H9 (cell line): ENCODE measurements around the gene HSD17B2. TPM values are rescaled to one million over a fixed set of nuclear protein-coding genes. Genes with fewer than 3 reads are reported as not detected.

ENCODE experiments used
- DNase-seq: peaks from one replicate; pipeline ENCODE4 v3.0.0-alpha.2; 2017
- H2AFZ ChIP-seq: one replicate; pipeline ENCODE4 v1.6.1; 2013; ENCODE audit warnings: mild to moderate bottlenecking, low read length, control low read depth, moderate library complexity
- H2AK5ac ChIP-seq: 2 replicates; pipeline ENCODE4 v1.6.1; 2013; ENCODE audit warnings: low read length, control low read depth, mixed read lengths; ENCODE audit not compliant: insufficient read length
- H2BK120ac ChIP-seq: one replicate; pipeline ENCODE4 v1.6.1; 2013; ENCODE audit warnings: low read depth, mild to moderate bottlenecking, low read length, control low read depth, inconsistent platforms; ENCODE audit not compliant: poor library complexity, severe bottlenecking
- H2BK12ac ChIP-seq: 2 replicates; pipeline ENCODE4 v1.6.1; 2013; ENCODE audit warnings: low read length, control low read depth, mixed read lengths, low read depth; ENCODE audit not compliant: insufficient read length
- H2BK15ac ChIP-seq: 2 replicates; pipeline ENCODE4 v1.6.1; 2013; ENCODE audit warnings: low read depth, low read length, control low read depth
- H2BK20ac ChIP-seq: one replicate; pipeline ENCODE4 v1.6.1; 2013; ENCODE audit warnings: low read depth, mild to moderate bottlenecking, low read length, control low read depth, inconsistent platforms; ENCODE audit not compliant: poor library complexity, severe bottlenecking
- H2BK5ac ChIP-seq: 2 replicates; pipeline ENCODE4 v1.6.1; 2013; ENCODE audit warnings: low read length, control low read depth, mixed read lengths; ENCODE audit not compliant: insufficient read length
- H3K14ac ChIP-seq: 2 replicates; pipeline ENCODE4 v1.6.1; 2013; ENCODE audit warnings: low read length, control low read depth; ENCODE audit not compliant: insufficient read depth
- H3K18ac ChIP-seq: 2 replicates; pipeline ENCODE4 v1.6.1; 2013; ENCODE audit warnings: low read depth, mild to moderate bottlenecking, mixed read lengths, low read length, control low read depth; ENCODE audit not compliant: insufficient read length
- H3K23ac ChIP-seq: 2 replicates; pipeline ENCODE4 v1.6.1; 2013; ENCODE audit warnings: low read length, control low read depth, mixed read lengths, low read depth; ENCODE audit not compliant: insufficient read length
- H3K23me2 ChIP-seq: 2 replicates; pipeline ENCODE4 v1.6.1; 2013; ENCODE audit warnings: low read depth, mild to moderate bottlenecking, mixed read lengths, low read length, control low read depth; ENCODE audit not compliant: insufficient read length, poor library complexity, severe bottlenecking
- H3K27ac ChIP-seq: 2 replicates; pipeline ENCODE4 v1.5.1; 2013; ENCODE audit warnings: low read length, control low read depth, mixed read lengths, low read depth; ENCODE audit not compliant: insufficient read length
- H3K27me3 ChIP-seq: 2 replicates; pipeline ENCODE4 v1.6.1; 2013; ENCODE audit warnings: low read length, control low read depth, inconsistent platforms; ENCODE audit not compliant: insufficient read depth
- H3K4ac ChIP-seq: 2 replicates; pipeline ENCODE4 v1.6.1; 2013; ENCODE audit warnings: low read depth, mild to moderate bottlenecking, control low read depth, inconsistent platforms, low read length, moderate library complexity
- H3K4me1 ChIP-seq: 2 replicates; pipeline ENCODE4 v1.6.1; 2013; ENCODE audit warnings: low read length, control low read depth, inconsistent platforms; ENCODE audit not compliant: insufficient read depth
- H3K4me2 ChIP-seq: 2 replicates; pipeline ENCODE4 v1.6.1; 2013; ENCODE audit warnings: low read length, control low read depth, mixed read lengths; ENCODE audit not compliant: insufficient read length, insufficient read depth
- H3K56ac ChIP-seq: 2 replicates; pipeline ENCODE4 v1.6.1; 2013; ENCODE audit warnings: low read depth, mild to moderate bottlenecking, mixed read lengths, low read length, control low read depth; ENCODE audit not compliant: insufficient read length
- H3K79me1 ChIP-seq: 2 replicates; pipeline ENCODE4 v1.6.1; 2013; ENCODE audit warnings: low read depth, mild to moderate bottlenecking, moderate library complexity, low read length, control low read depth, inconsistent platforms; ENCODE audit not compliant: insufficient read depth, poor library complexity, severe bottlenecking
- H3K79me2 ChIP-seq: 2 replicates; pipeline ENCODE4 v1.6.1; 2013; ENCODE audit warnings: low read length, control low read depth, inconsistent platforms; ENCODE audit not compliant: insufficient read depth
- H3K9ac ChIP-seq: 2 replicates; pipeline ENCODE4 v1.6.1; 2013; ENCODE audit warnings: low read length, control low read depth, mixed read lengths; ENCODE audit not compliant: insufficient read length; ENCODE audit errors: extremely low read depth
- H3K9me3 ChIP-seq: one replicate; pipeline ENCODE4 v1.6.1; 2013; ENCODE audit warnings: low read depth, low read length, inconsistent platforms; ENCODE audit not compliant: control insufficient read depth
- H3T11ph ChIP-seq: one replicate; pipeline ENCODE4 v1.6.1; 2013; ENCODE audit warnings: mild to moderate bottlenecking, low read length, control low read depth, inconsistent platforms
- H4K20me1 ChIP-seq: one replicate; pipeline ENCODE4 v1.6.1; 2013; ENCODE audit not compliant: control insufficient read depth, insufficient read length, insufficient read depth
- H4K5ac ChIP-seq: 2 replicates; pipeline ENCODE4 v1.6.1; 2013; ENCODE audit warnings: low read depth, mild to moderate bottlenecking, mixed read lengths, low read length, control low read depth; ENCODE audit not compliant: insufficient read length
- H4K8ac ChIP-seq: replicated peaks from 2 replicates; pipeline ENCODE4 v1.6.1; 2013; ENCODE audit warnings: low read length, control low read depth, mixed read lengths, low read depth; ENCODE audit not compliant: insufficient read length
- H4K91ac ChIP-seq: 2 replicates; pipeline ENCODE4 v1.6.1; 2013; ENCODE audit warnings: low read depth, mild to moderate bottlenecking, moderate library complexity, mixed read lengths, low read length, control low read depth; ENCODE audit not compliant: insufficient read length
- H3K27ac Mint-ChIP-seq, 3 experiments: 2 replicates in 2 of 3; 3 replicates in 1 of 3; pipeline ENCODE4 v1.8.0; 2020 to 2021; ENCODE audit warnings: mixed read lengths in 3 of 3, mild to moderate bottlenecking in 1 of 3, moderate library complexity in 1 of 3
- H3K27me3 Mint-ChIP-seq: 2 replicates; pipeline ENCODE4 v1.8.0; 2021; ENCODE audit warnings: low read depth, mild to moderate bottlenecking, moderate library complexity, mixed read lengths
- H3K36me3 Mint-ChIP-seq, 3 experiments: 2 replicates in 2 of 3; 3 replicates in 1 of 3; pipeline ENCODE4 v1.8.0; 2020 to 2021; ENCODE audit warnings: low read depth in 3 of 3, mixed read lengths in 3 of 3; ENCODE audit not compliant: insufficient read depth in 1 of 3
- H3K4me1 Mint-ChIP-seq, 2 experiments: 2 replicates each; pipeline ENCODE4 v1.8.0; 2020; ENCODE audit warnings: mixed read lengths in 2 of 2
- H3K4me3 Mint-ChIP-seq, 2 experiments: 2 replicates in 1 of 2; 3 replicates in 1 of 2; pipeline ENCODE4 v1.8.0; 2020 to 2021; ENCODE audit warnings: mild to moderate bottlenecking in 2 of 2, mixed read lengths in 2 of 2, moderate library complexity in 1 of 2
- H3K9me3 Mint-ChIP-seq, 2 experiments: 2 replicates in 1 of 2; 3 replicates in 1 of 2; pipeline ENCODE4 v1.8.0; 2020; ENCODE audit warnings: mild to moderate bottlenecking in 2 of 2, mixed read lengths in 2 of 2, moderate library complexity in 1 of 2
- WGBS: extraction: QIAGEN DNeasy Blood & Tissue Kit; methylation state at CpG from one replicate; pipeline ENCODE4 v1.1.7; 2013; ENCODE audit warnings: missing lambda C conversion rate, low lambda C conversion rate, mixed read lengths; ENCODE audit not compliant: insufficient read length; ENCODE audit errors: extremely low coverage; 5-methylcytosine and 5-hydroxymethylcytosine counted together
- total RNA-seq: library from RNA; stranded (reverse); gene quantifications from 2 replicates; pipeline ENCODE4 v1.2.1, GENCODE V29; 2021
- TF ChIP-seq, protein P1 (sequence below): fragments of 200-600 bp; sonication (generic); conservative IDR thresholded peaks from 3 replicates; pipeline ENCODE4 v1.8.0; 2021; ENCODE audit warnings: antibody characterized with exemption, mild to moderate bottlenecking

Gene HSD17B2
- total RNA-seq, 1 experiment from 2014 or later: not detected

DNA sequence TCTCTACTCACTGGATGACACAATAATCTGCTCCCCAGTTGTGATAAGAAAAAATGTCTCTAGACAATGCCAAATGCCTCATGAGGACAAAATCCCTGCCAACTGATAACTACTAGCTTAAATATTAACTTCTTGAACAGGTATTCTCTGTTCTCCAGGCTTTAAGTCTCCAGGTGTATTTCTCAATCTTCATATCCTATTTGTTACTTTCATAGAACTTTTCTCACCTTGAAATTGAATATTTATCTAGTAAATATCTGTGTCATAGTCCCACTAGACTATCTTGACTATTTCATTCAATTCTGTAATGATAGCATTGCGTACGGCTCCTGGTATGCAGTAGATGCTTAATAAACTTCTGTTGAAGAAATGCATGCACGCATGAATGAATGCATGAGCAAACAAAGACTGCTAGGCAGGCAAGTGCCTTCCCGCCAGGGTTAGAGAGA, 15.9 kb downstream of the HSD17B2 start:
- Mint-ChIP-seq H3K4me1 (no peaks in the 10 kb centered on the region), H3K27ac (no peak overlapping the region), H3K9me3 (no peaks in the 10 kb centered on the region), H3K27me3 (peaks cover 5% of the 10 kb centered on the region; the same call in 1 of the 2 replicates), H3K36me3 (no peaks in the 10 kb centered on the region), H3K4me3 (no peak overlapping the region)
- no CpG with 5 or more reads among the region's 4 CpGs for WGBS
- H2BK120ac ChIP-seq: no peak overlapping the region
- H3K9me3 ChIP-seq: no peaks in the 10 kb centered on the region
- no peak overlapping the region for H3T11ph ChIP-seq
- no peak overlapping the region for H3K4ac ChIP-seq
- no peak overlapping the region for H2AFZ ChIP-seq
- H3K23me2 ChIP-seq: no peaks in the 10 kb centered on the region
- no peak overlapping the region for H2BK5ac ChIP-seq
- H2BK20ac ChIP-seq: no peak overlapping the region
- H3K9ac ChIP-seq: no peak overlapping the region
- no peak for DNase-seq
- no peak overlapping the region for H2BK12ac ChIP-seq
- no peak overlapping the region for H2AK5ac ChIP-seq
- H3K4me1 ChIP-seq: no peaks in the 10 kb centered on the region
- 0 out of 2 replicates have a peak, but pooled peaks cover 2% of the 10 kb centered on the region for H3K27me3 ChIP-seq
- H3K56ac ChIP-seq: no peak overlapping the region
- H3K27ac ChIP-seq: no peak overlapping the region
- TF ChIP-seq, protein P1, sequence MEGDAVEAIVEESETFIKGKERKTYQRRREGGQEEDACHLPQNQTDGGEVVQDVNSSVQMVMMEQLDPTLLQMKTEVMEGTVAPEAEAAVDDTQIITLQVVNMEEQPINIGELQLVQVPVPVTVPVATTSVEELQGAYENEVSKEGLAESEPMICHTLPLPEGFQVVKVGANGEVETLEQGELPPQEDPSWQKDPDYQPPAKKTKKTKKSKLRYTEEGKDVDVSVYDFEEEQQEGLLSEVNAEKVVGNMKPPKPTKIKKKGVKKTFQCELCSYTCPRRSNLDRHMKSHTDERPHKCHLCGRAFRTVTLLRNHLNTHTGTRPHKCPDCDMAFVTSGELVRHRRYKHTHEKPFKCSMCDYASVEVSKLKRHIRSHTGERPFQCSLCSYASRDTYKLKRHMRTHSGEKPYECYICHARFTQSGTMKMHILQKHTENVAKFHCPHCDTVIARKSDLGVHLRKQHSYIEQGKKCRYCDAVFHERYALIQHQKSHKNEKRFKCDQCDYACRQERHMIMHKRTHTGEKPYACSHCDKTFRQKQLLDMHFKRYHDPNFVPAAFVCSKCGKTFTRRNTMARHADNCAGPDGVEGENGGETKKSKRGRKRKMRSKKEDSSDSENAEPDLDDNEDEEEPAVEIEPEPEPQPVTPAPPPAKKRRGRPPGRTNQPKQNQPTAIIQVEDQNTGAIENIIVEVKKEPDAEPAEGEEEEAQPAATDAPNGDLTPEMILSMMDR: no peak
- H4K91ac ChIP-seq: no peak overlapping the region
- no peak overlapping the region for H3K14ac ChIP-seq
- no peak overlapping the region for H3K23ac ChIP-seq
- no peak overlapping the region for H4K8ac ChIP-seq
- no peaks in the 10 kb centered on the region for H4K20me1 ChIP-seq
- H3K4me2 ChIP-seq: no peak overlapping the region
- H3K18ac ChIP-seq: no peak overlapping the region
- H3K79me1 ChIP-seq: no peaks in the 10 kb centered on the region
- H4K5ac ChIP-seq: no peak overlapping the region
- H2BK15ac ChIP-seq: no peak overlapping the region
- H3K79me2 ChIP-seq: no peaks in the 10 kb centered on the region
